HG03060 (cell line): ENCODE results near the gene RAB17.
"Not testable (repeated sequence)": the region's sequence is repeated elsewhere in the genome, so short reads cannot be mapped to it uniquely, and the experiment has no call there.

ENCODE experiments used
- ATAC-seq: cut with Tn5 transposase; IDR thresholded peaks from one replicate; pipeline ENCODE4 v1.9.1; 2021; ENCODE audit warnings: low read depth, moderate number of reproducible peaks; ENCODE audit not compliant: unreplicated experiment

The RAB17 gene

DNA sequence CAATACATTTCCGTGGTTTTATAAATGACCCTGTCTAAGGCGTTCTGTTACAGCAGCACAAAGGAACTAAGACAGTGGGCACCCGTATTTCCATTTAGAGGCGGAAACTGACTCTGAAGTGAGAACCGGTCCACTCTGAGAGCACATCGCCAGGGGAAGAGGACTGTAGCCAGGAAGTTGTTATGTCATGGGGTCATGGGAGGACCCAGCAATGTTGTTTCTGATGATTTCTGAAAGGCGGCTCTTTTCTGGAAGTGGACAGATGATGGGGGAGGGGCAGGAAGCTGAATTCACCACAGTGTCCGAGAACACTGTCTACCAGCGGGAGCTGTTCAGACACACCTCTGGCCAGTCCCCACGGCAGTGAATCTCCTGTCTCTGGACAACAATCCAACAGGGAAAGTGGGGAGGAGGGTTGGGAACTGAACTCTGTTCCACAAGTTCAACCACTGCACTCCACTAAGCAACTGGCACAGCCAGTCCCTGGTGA is 34.7 kb upstream of the RAB17 start:
- no peak for ATAC-seq

DNA sequence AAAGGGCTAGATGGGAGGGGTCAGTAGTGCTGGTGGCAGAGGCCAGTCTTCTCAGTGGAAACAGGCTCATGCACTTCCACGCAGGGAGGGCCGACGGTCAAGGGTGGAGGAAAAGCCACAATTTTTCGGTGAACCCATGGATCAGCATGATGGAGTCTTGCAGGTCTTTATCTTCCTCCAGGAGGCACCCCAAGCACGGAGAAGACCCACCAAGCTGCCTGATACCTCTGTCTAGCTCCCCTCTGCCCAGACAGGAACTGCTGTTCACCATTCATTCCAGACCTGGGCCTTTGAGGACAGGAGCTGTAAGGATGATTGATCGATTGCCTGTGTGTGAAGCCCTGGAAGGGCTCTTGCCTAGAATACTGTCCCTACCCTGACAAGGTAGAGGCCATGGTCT is 34.0 kb upstream of the RAB17 start:
- ATAC-seq = no peak

DNA sequence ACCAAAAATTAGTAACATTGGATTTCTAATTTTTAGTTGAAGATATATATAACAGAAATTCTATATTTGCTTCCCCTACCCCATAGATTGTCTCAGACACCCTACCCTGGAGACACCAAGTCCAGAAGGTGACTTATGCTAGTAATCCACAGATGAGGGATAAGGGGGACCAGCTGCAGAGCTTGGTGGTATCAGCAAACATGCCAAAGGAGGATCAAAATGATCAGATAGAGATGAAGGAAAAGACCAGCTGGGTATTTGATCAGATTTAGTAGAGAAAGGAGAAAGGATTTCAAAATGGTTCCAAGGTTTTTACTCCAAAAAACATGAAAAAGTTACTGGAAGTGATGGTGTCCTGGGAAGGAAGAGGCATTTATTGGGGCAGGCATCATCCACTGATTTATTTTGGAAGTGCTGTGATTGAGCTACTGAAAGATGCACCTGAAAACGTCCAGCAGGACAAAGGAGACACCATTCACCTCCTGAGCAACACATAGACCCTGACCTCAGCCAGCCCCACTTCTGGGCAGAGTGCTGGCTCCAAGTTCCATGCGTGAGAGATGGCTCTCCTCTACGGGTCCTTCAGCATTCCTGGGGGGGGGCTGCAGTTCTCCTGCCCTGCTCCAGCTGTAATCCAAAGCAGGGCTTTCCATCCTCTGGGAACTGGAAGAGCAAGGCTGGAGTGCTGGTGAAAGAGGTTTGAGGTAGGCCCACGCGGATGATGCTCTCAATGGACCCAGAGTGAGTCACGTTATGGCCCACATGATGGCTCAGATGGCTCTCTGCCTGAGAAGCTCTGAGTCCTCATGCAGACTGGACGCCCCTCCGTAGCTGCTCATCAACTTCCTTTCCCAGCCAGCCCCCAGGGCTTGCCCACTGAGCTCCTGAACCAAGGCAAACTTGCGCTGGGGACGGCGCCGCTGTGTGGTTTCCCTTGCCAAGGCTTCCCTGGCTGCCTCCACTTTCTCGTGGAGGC is 33.2 kb upstream of the RAB17 start:
- ATAC-seq = no peak

DNA sequence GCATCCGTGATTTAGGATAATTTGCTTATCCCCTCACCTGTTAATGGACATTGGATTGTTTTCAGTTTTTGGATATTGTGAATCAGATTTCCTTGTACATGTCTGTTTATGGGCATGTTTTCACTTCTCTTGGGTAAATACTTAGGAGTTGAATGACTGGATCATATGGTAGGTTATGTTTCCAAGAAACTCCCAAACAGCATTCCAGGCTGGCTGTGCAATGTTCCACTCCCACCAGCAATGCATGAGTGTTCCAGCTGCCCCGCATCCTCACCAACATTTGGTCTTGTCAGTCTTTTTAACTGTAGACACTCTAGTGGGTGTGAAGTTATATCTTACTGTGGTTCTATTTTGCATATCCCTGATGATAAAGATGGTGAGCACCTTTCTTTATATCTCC is 27.9 kb upstream of the RAB17 start:
- ATAC-seq = no peak

DNA sequence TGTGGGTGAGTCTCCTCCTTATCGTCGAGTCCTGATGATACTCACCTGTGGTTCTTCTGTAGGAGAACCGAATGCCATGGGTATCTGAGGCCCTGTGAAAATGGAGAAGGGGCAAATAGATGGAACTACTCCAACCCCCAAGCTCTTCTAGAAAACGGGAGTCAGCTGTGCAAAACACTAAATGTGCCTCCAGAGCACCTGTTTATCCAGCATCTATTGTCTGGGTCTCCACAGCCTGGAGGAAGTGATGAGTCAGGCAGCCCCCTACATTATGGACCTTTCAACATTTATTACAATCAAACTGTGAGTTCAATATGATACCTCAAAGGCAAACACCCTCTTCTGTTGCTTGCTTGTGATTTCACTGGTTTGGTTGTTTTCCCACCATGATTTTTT is 27.1 kb upstream of the RAB17 start:
- no peak for ATAC-seq

DNA sequence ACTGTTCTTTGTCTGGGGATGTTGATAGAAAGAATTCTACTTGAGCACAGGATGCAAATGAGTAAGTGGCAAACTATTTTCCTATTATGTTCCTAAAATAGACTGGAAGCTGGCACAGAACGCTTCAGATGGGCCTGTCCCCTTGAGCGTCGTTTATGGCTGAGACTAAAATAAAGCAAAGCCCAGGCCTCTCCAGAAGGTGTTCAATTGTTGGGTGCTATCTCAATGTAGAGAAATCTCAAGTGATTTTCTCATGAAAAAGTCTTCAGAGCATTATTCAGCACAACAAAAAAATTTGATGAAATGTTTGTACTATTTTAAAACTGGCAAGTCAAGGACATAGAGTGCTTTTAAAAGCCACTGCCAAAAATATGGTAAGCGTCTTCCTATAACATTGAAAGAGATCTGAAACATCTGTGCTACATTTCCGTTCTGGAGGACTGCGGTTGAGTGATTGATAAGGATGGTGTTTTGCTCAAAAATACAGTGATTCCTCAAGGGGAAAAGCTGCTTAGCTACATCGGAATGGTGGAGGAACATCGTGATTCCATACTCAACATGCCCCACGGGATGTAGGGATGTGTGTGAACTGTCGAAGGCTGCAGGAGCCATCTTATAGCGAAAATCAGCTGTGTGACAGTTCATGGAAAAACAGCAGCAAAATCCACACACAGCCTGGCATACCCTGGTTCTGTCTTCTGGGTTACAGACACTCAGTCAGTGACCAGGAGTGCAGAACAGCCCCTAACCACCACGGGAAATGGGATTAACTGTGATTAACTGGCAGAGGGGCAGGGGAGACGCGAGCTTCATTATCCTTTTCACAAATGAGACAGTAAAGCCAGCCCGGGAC is 26.4 kb upstream of the RAB17 start:
- ATAC-seq = no peak

DNA sequence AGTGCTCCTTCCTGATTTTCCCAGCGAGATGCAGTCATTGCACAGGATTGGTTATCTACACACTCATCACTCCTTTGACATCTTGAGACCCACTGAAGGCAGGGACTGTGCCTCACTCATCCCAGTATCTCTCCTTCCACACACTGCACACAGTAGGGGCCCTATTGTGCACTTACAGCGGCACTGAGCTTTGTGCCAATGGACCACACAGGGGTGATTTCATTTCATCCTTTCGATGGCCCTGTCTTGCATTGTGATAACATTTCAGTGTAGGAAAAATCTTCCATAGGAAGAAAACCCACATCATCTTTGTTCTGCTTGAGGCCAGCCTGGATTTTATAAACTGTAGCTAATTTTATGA is 25.8 kb upstream of the RAB17 start:
- ATAC-seq = no peak

DNA sequence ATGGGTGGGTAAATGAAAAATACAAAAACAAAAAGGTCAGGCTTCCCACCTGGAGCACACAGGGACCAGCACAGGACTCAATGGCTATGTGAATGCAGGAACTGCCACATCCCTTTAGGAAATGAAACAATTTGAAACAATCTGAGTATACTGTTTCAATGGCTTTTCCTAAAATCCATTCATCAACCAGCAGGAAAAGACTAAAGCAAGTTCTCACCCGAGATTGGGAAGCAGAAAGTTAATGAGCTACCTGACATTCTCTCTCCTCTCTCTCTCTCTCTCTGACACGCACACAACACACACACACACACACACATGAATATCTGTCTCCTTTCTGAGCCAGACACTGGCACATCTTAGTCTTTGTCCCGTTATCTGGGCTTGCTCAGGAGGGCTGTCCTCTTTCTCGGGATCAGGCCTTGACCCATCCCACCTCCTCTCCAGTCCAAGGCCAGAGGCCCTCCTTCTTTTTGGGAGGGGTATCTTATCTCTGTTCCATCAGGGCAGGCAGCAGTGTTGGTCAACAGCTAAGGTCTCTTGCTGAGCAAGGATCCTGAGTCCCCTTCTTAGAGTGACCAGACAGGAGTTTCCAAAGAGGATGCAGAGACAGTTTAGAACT is 25.2 kb upstream of the RAB17 start:
- no peak for ATAC-seq

DNA sequence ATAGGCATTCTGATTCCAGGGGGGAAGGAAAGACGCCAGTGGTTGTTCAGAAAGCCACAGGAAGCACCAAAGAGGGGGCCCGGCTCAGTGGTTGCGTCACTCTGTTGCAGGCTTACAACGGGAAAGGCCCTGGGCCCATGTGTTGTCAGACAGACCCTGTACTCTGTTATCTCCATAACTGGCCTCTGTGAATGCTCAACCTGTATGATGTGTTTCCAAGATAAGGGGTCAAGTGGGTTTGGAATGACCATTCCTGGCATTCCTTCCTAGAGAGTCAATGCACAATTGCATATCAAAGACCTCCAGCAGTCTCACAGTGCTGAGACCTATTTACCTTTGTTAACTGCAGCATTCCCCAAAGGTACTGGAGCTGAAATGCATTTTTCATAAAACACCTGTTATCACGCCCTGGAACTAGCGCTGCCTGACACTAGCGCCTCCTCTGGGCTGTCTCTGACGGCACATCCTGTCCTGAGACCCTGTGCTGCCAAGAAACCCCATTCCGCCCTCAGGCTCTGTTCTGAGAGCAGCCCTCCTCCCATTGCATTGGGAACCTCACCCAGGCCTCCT is 23.7 kb upstream of the RAB17 start:
- ATAC-seq = no peak

DNA sequence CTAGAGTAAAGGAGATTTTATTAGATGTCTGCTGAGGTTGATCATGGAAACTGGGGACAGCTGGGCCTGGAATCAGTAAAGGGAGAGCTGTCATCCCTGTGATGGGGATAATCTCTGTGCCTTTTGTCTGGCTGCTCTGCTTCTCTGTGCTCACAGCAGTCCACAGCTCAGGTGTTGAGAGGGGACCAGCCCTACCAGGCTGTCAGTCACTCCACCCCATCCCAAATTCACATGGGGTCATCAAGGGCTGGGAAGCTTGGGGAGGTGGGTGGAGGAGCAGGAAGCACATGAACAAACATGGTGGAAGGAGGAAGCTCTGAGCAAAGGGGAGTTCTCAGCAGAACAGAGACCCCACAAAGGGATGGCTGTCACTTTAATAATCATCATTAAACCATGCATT is 23.1 kb upstream of the RAB17 start:
- no peak for ATAC-seq

DNA sequence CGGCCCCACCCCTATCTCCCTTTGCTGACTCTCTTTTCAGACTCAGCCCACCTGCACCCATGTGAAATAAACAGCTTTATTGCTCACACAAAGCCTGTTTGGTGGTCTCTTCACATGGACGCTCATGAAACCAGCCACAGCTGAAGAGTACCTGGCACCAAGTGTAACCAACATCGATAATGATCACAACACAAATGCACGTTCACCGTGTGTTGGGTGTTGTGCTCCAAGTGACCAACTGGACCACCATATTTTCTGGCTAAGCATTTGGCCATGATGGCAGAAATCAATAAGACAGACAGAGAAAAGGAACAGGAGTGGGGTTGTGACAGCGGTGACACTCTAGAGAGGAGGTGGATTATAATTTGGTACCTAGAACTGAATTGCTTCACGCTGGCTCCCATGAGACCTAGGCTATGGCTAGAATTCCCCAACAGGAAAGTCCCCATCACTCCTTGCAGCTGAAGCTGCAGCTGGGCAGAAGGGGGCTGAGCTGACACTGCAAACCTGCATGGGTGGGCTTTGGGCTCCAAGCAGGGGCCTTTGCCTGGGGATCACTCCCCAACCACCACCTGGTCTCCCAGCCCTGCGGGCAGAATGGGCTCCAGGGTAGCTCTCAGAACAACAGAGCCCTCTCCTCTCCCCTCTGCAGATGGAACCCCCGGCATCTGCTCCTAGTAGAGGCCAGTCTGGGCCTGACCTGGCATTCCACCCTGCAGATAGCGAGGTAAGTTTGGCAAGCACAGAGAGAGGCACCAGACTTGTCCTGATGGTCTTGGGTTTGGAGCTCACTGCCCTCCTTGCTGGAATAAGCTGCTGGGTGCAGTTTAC is 22.2 kb upstream of the RAB17 start:
- ATAC-seq = no peak

DNA sequence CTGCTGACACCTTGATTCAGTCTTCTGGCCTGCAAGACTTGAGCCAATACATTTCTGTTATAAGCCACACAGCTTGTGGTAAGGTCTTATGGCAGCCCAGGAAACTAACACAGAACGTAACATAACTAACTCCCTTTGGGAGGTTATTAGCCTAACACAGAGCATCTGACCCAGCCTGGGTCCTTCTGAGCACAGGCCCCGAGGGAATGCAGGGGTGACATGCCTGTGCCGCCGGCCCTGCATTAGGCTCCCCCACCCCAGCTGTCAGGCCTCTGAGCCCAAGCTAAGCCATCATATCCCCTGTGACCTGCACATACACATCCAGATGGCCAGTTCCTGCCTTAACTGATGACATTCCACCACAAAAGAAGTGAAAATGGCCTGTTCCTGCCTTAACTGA is 16.0 kb upstream of the RAB17 start:
- ATAC-seq = not testable (repeated sequence)

DNA sequence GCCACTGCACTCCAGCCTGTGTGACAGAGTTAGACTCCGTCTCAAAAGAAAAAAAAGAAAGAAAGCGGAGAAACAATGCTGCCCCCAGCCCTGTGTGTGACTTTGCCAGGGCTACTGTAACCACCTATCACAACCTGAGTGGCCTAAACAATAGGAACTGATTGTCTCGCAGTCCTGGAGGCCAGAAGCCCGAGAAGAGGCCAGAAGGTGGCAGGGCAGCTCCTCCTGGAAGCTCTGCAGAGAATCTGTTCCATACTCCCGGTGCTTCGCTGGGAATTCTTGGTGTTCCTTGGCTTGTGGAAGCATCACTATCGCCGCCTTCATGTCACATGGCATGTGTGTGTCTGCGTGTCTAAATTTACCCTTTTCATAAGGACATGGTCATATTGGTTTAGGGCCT is 14.4 kb upstream of the RAB17 start:
- no peak for ATAC-seq

DNA sequence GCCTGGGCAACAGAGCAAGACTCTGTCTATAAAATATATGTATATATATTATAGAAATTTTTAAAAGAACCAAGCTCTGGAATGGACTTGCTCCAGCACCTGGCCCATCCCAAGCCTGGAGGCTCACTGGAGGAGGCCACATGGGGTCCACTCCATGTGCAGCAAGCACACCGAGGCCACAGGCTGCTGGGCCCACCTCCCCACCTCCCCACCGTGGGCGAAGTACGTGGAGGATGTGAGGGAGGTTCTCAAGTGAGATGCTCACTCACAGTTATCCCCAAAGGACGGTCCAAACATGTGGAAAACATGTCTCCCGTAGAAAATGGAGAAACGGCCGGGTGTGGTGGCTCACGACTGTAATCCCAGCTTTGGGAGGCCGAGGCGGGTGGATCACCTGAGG is 13.9 kb upstream of the RAB17 start:
- no peak for ATAC-seq

DNA sequence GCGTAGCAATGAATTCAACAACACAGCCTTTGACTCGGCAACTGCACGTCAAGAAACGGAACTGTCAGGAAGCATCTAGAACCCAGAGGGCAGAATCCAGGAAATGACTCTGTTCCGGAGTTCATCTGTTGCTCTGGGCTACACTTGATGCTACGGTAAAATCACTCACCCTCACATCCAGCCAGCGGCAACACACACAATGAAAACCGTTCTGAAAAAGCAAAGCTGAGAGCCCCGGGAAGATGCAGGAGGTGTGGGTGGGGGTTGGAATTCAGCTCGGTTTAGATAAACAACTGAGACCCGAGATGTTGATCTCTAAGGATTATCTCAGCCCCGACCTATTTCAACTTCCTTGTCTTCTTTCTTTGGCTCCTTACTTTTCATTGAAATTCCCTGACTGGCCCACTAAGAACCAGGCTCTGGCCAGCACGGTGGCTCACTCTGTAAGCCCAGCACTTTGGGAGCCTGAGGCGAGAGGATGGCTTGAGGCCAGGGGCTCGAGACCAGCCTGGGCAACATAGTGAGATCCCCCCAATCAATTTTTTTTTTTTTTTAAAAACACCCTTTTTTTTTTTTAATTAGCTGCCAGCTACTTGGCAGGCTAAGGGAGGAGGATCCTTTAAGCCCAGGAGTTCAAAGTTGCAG is 13.3 kb upstream of the RAB17 start:
- no peak for ATAC-seq

DNA sequence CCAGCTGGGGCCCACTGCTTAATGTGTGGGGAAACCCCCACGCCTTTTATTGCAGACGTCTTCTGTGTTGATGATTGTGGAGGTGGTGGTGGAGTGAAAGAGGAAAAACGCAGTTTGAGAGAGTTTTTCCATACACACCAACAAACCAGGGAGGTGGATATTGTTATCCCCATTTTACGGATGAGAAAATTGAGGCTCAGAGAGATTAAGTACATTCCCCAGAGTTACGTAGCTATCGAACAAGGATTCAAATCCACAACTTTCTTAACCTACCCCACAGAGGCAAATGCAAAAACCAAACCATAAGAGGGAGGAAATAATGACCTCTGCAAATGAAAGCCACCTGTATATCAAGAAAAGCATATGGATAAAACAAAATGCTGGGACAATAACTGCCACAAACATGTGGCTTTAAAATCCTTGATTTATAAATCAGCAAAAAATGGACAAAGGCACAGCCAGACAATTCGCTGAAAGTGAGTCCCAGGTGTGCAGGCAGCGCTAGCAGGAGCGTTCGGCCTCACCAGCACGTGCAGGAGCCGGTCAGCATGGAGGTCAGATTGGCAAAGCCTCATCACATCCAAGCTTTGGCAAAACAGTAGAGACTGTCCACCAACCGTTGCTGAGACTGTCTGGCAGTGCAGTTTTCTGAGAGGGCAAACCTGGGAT is 12.6 kb upstream of the RAB17 start:
- ATAC-seq = no peak

DNA sequence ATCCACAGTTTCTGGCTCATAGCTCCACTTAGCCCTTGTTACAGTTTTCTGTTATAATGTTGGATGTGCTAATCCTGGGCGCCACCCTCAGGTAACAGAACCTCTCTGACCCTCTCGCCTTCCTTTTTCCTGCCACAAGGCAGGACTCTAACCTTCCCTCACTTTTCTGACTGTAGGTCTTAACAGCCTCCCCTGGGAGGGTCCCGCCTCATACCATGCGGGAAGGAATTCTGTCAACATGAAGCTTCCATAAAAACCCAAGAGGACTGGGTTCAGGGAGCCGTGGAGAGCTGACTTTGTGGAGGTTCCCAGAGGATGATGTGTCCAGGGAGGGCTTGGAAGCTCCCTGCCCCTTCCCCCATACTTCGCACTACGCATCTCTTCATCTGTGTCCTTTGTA is 11.9 kb upstream of the RAB17 start:
- ATAC-seq = no peak

DNA sequence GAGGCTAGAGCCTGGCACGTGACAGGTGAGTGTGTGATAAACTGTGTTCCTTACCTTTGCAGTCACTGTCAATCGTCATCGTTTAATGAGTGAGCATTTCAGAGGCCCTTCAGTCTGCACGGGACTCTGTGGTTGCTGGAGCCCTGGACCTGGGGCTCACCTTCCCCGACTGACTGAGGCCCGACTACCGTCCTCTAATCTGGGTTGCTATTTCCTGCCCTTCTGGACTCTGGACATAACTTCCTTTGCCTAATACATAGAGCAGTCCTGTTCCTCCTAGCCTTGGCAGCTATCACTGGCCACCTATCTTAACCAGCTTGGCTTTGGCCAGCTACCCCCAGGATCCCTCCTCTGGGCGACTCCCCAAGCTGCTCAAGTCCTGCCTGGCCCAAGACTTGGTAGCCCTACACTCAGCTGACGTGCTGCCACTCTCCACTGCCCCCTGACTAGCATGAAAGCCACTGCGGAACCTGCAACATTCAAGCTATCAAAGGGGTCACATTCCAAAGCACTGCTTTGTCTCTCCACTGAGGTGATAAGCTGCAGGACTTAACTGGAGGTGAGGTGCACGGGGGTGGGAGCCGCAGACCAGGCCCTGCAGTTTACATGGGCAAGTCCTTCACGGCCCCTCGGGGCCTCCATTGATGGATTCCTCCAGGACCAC is 11.1 kb upstream of the RAB17 start:
- no peak for ATAC-seq
